RWPE1 (cell line): ENCODE measurements around the gene PRKCH.

ENCODE experiments used
- CTCF ChIA-PET: fragments of 350-600 bp; sonication (Branson Sonifier 250); formaldehyde crosslinking; extraction: SDS; loops from one replicate; lab custom pipeline; 2021; lab: Yijun Ruan, JAX
- POLR2A ChIA-PET: fragments of 400-600 bp; formaldehyde crosslinking; extraction: SDS; loops from one replicate; lab custom pipeline; 2020; ENCODE audit warnings: antibody characterized with exemption; ENCODE audit not compliant: low non-redundant PET; lab: Yijun Ruan, JAX
- DNase-seq: peaks from one replicate; pipeline ENCODE4 v3.0.0; 2012; ENCODE audit warnings: low spot score
- H3K27ac ChIP-seq: fragments of 450-650 bp; 2 replicates; pipeline ENCODE4 v1.5.1; 2017
- TF ChIP-seq, protein P1 (sequence below): fragments of 450-650 bp; conservative IDR thresholded peaks from 2 replicates; pipeline ENCODE4 v1.5.1; 2017; ENCODE audit warnings: low read depth, mild to moderate bottlenecking

The PRKCH gene

DNA sequence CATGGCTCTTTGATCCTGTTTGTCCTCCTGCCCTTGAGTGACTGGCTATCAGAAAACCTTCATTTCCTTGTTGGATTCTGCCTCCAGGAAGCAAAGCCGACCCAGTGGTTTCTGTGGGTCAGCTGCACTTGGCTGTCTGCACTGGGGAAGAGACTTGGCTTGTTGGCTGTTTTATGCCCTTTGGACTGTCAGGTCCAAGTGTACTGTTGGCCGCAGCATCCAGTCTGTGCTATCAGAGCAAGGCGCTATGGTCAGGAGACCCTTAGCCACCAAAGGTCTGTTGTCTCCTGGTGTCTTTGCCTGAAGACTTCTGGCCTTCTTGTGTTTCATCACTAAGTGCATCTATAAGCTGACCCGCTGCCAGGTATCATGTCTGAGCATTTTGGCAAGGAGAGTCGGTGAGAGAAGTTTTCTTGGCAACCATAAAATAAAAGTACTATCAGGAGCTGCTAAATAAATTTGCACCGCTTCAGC lies 196.6 kb downstream of the PRKCH start:
- H3K27ac ChIP-seq = peak overlapping the region; percentile 55
- ChIA-PET CTCF (interaction anchor here (0.6 kb wide), 1 partner anchor 180 kb away, joined by 4 read pairs; no protein-coding TSS in a partner anchor), POLR2A (no interaction called here)
- DNase-seq = no peak
- TF ChIP-seq, protein P1, sequence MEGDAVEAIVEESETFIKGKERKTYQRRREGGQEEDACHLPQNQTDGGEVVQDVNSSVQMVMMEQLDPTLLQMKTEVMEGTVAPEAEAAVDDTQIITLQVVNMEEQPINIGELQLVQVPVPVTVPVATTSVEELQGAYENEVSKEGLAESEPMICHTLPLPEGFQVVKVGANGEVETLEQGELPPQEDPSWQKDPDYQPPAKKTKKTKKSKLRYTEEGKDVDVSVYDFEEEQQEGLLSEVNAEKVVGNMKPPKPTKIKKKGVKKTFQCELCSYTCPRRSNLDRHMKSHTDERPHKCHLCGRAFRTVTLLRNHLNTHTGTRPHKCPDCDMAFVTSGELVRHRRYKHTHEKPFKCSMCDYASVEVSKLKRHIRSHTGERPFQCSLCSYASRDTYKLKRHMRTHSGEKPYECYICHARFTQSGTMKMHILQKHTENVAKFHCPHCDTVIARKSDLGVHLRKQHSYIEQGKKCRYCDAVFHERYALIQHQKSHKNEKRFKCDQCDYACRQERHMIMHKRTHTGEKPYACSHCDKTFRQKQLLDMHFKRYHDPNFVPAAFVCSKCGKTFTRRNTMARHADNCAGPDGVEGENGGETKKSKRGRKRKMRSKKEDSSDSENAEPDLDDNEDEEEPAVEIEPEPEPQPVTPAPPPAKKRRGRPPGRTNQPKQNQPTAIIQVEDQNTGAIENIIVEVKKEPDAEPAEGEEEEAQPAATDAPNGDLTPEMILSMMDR = no peak

DNA sequence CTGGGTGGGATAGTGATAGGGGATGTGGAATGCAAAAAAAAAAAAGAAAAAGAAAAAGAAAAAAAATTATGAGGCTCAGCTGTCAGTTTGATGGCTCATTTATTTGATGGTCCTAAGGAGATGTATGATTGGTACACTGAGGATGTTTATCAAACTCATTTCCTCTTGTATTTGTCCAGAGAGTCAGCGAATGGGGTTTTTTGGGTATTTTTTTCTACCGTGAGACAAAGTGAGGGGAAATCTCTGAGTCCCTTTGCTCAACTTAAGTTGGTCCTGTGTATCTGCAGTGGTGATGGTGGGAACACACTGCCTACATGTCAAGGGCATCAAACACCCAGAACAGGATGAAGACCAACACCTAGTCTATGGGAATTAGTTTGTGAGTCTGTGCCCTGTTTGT lies 197.0 kb downstream of the PRKCH start:
- DNase-seq = no peak
- POLR2A ChIA-PET = no interaction called here
- no peak overlapping the region for H3K27ac ChIP-seq
- TF ChIP-seq, protein P1 = no peak
- CTCF ChIA-PET = interaction anchor here (0.6 kb wide), 2 partner anchors 102 to 180 kb away, joined by 3 to 4 read pairs; no protein-coding TSS in a partner anchor

DNA sequence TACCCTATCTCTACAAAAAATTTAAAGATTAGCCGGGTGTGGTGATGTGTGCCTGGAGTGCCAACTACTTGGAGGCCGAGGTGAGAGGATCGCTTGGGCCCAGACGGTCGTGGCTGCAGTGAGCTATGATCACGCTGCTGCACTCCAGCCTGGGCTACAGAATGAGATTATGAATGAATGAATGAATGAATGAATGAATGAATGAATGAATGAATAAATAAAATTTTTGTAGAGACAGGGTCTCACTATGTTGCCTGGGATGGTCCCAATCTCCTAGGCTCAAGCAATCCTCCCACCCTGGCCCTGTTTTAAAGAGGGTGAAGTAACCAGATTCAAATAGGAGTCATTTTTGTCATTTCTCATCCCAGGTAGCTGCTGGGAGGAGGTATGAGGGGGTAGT lies 197.7 kb downstream of the PRKCH start:
- CTCF ChIA-PET = interaction anchor here (0.6 kb wide), 1 partner anchor 163 kb away, joined by 3 read pairs; no protein-coding TSS in a partner anchor
- no peak for DNase-seq
- POLR2A ChIA-PET = no interaction called here
- TF ChIP-seq, protein P1 = no peak
- no peak overlapping the region for H3K27ac ChIP-seq

DNA sequence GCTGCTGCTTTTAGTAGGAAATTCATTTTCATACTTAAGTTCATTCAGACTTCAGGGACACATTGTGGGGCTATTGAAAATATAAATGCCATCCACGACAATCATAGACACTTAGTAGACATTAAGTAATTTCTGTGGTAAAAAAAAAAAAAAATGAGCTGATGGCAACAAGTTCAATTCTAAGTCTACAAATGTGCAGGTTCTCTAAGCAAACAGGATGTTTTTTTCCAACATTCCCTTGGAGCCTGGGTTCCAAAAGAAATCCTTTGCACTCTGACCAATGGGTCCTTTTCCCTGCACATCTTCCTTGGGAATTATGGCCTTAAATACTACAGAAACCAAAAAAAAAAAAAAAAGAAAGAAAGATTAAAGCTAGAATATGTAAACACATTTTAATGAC lies 198.4 kb downstream of the PRKCH start:
- CTCF ChIA-PET = interaction anchor here (0.6 to 0.7 kb wide), 3 partner anchors 162 to 1622 kb away, joined by 3 to 7 read pairs (median 3); no protein-coding TSS in a partner anchor
- no peak for DNase-seq
- no peak overlapping the region for H3K27ac ChIP-seq
- POLR2A ChIA-PET = no interaction called here
- TF ChIP-seq, protein P1 = no peak

DNA sequence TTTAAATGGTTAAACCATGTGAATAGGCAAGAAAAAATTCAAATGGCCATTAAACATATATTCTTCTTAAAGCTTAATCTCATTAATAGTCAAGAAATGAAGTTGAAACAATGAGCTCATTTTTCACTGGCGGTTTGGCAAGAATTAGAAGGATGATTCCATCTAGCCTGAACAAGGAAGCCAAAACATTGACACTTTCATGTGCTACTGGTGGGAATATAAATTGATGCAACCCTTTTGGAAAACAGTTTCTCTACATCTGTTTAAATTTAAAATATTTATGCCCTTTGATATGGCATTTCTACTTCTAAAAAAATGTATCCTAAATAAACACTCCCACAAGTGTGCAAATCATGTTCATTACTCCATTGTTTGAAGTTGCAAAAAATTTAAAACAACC lies 199.2 kb downstream of the PRKCH start:
- TF ChIP-seq, protein P1 = no peak
- POLR2A ChIA-PET = no interaction called here
- DNase-seq = no peak
- H3K27ac ChIP-seq = no peak overlapping the region
- CTCF ChIA-PET = interaction anchor here (0.5 to 0.6 kb wide), 3 partner anchors 561 to 1881 kb away, joined by 3 to 7 read pairs (median 3); no protein-coding TSS in a partner anchor

DNA sequence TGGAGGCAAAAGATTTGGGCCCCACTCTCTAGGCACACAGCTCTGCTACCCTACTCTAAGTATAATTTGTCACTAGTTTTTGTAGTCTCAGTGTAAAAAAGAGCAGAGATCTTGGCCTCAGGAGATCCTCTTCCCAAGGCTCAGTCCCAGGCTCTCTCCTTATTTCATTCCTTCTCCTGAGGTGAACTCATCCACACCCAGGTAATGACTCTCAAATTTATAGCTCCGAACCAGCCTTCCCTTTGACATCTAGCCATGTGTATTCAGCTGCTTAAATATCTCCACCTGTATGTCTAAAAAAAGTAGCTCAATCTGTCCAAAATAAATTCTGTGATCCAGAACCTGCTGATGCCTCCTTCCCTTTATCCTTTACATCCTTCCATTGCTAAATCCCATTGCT lies 200.4 kb downstream of the PRKCH start:
- DNase-seq = no peak
- POLR2A ChIA-PET = no interaction called here
- no peak overlapping the region for H3K27ac ChIP-seq
- CTCF ChIA-PET = interaction anchor here (0.7 to 0.9 kb wide), 2 partner anchors 9 to 60 kb away, joined by 3 read pairs; no protein-coding TSS in a partner anchor
- TF ChIP-seq, protein P1 = no peak
